NT2/D1 (cell line): Measurements from ENCODE around the gene DCC.

Source experiments
- SUZ12 ChIP-seq: IDR thresholded peaks from 2 replicates; pipeline ENCODE4 v1.6.1; 2011; ENCODE audit not compliant: insufficient read length, insufficient read depth; ENCODE audit errors: extremely low read depth
- YY1 ChIP-seq: IDR thresholded peaks from 2 replicates; pipeline ENCODE4 v1.6.1; 2011; ENCODE audit not compliant: insufficient read length, insufficient read depth
- ZNF274 ChIP-seq: IDR thresholded peaks from 2 replicates; pipeline ENCODE4 v1.6.1; 2011; ENCODE audit warnings: mild to moderate bottlenecking, low read depth, low read length

DNA sequence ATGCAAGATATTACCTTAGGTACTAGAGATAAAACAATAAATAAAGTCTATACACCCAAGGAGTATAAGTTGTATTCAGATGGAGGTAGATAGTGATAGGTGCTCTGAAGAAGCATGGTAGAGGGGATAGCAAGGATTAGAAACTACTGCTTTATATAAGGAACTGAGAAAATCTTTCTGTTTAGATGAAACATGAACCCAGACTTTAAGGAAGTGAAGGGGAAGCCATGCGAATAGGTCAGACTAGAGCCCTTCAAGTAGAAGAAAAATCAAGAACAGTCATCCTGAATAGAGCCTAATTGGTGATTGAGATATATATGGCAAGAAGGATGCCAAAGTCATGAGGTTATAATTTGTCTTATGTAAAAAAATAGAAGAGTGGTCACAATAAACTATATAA, 984.4 kb downstream of the DCC start:
- TF ChIP-seq ZNF274 (no peak), SUZ12 (no peak), YY1 (no peak)
